ENCODE measurements around the gene EFCAB3.

EFCAB3 gene

GRCh38 chr17:62380253-62380652 is at the start of gene EFCAB3:
TSS of gene EFCAB3 (plus strand) at chr17:62380553. CDS start at chr17:62382980, 2,427 bp downstream.
- no peak for TF ChIP-seq CTCF (IDR thresholded peaks at IDR 0.05; ENCODE audit: low read depth, low read length)
- no peak for DNase-seq (ENCODE audit: extremely low read depth, low read depth)

- TF ChIP-seq CTCF (IDR thresholded peaks at IDR 0.05; ENCODE audit: low read depth, low read length): no peak
- DNase-seq (ENCODE audit: extremely low read depth, low read depth): no peak
Measured at GRCh38 chr17:62336527-62336926, 43.8 kb upstream of the EFCAB3 start.

GRCh38 chr17:62343764-62344270 is 36.5 kb upstream of the EFCAB3 start:
- no peak for TF ChIP-seq CTCF (IDR thresholded peaks at IDR 0.05; ENCODE audit: low read depth, low read length)
- DNase-seq (ENCODE audit: extremely low read depth, low read depth): no peak

DNA sequence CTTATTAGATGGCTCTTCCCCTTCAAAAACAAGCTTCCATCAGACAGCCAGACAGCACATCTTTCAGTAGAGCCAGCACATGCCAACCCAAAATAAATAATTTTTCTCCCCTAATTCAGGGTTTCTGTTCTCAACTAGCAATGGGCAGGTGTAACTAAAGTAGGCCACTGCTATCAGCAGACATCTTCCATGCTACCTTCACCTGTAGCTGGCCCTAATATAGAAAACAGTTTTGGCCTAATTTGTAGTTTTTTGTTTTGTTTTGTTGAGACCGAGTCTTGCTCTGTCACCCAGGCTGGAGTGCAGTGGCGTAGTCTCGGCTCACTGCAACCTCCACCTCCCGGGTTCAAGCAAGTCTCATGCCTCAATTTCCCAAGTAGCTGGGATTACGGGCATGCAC is 29.2 kb upstream of the EFCAB3 start:
- no peak for TF ChIP-seq CTCF (IDR thresholded peaks at IDR 0.05; ENCODE audit: low read depth, low read length)
- no peak for DNase-seq (ENCODE audit: extremely low read depth, low read depth)

GRCh38 chr17:62366191-62366590 is 14.2 kb upstream of the EFCAB3 start:
- no peak for DNase-seq (ENCODE audit: extremely low read depth, low read depth)

DNA sequence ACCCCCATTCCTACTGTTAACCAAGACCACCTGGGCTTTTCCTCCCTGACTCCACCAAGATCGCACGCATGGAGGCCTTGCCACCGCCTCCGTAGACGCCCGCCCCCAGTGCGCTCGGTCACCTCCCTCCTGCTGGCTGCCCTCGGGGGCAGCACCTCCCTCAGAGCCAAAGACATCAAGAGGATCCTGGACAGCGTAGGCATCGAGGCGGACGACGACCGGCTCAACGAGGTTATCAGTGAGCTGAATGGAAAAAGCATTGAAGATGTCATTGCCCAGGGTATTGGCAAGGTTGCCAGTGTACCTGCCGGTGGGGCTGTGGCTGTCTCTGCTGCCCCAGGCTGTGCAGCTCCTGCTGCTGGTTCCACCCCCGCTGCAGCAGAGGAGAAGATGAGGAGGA is 1.2 kb downstream of the EFCAB3 start:
- TF ChIP-seq CTCF (IDR thresholded peaks at IDR 0.05; ENCODE audit: low read depth, low read length): no peak
- no peak for DNase-seq (ENCODE audit: extremely low read depth, low read depth)

More at GRCh38 chr17:62366191-62366590, 14.2 kb upstream of the EFCAB3 start:
- TF ChIP-seq CTCF (IDR thresholded peaks at IDR 0.05; ENCODE audit: low read depth, low read length): no peak

DNA sequence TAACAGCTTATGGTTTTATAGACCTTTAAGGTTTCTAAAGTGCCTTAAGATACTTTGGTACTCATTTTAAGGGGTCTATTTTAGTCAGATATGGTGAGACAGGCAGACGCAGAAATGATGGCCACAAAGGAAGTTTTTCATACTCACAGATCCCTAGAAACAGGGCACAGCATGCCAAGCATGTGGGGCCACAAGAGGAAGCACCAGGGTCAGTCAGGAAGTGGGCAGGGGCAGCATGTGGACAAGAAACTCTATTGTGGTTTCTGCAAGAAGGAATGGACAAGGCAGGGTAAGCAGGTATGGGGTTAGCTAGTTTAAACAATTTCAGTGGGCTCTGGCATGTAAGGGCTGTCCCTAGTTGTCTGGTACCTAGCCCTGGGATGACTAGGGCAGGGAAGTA is 8.5 kb downstream of the EFCAB3 start:
- no peak for TF ChIP-seq CTCF (IDR thresholded peaks at IDR 0.05; ENCODE audit: low read depth, low read length)

More for the DNA sequence above, 8.5 kb downstream of the EFCAB3 start:
- no peak for DNase-seq (ENCODE audit: extremely low read depth, low read depth)
